ENCODE data around the gene RABGAP1L.

GRCh38 chr1:174700314-174700713 lies 541.0 kb downstream of the RABGAP1L start:
- no peak for TF ChIP-seq TAF1 (IDR thresholded peaks at IDR 0.05; ENCODE audit: low read depth, low read length)
- TF ChIP-seq PAX5 (IDR thresholded peaks at IDR 0.05; ENCODE audit: insufficient read depth, low read length, severe bottlenecking): no peak
- no peak for TF ChIP-seq POLR2AphosphoS5 (IDR thresholded peaks at IDR 0.05; ENCODE audit: low read depth, low read length)
- no peak for TF ChIP-seq POLR2A (IDR thresholded peaks at IDR 0.05; ENCODE audit: low read depth, low read length)
